Effector CD4-positive, alpha-beta T cell (primary cell): ENCODE results near the gene ACOXL.

Source experiments
- DNase-seq: peaks from one replicate; pipeline ENCODE4 v3.0.0-alpha.2; 2020

Gene ACOXL

GRCh38 chr2:110718990-110719389 lies 13.4 kb upstream of the ACOXL start:
- no peak for DNase-seq

- DNase-seq = no peak
Measured at GRCh38 chr2:110720547-110720946, 11.8 kb upstream of the ACOXL start.

GRCh38 chr2:110724820-110725219 lies 7.6 kb upstream of the ACOXL start:
- DNase-seq = no peak

- no peak for DNase-seq
Measured at GRCh38 chr2:110725370-110725769, 7.0 kb upstream of the ACOXL start.

- no peak for DNase-seq
Measured at GRCh38 chr2:110725859-110726258, 6.5 kb upstream of the ACOXL start.

GRCh38 chr2:110726285-110726684 lies 6.1 kb upstream of the ACOXL start:
- DNase-seq = no peak

GRCh38 chr2:110727923-110728322 lies 4.5 kb upstream of the ACOXL start:
- no peak for DNase-seq

GRCh38 chr2:110729106-110729505 lies 3.3 kb upstream of the ACOXL start:
- DNase-seq = no peak

GRCh38 chr2:110731064-110731463 lies 1.3 kb upstream of the ACOXL start:
- no peak for DNase-seq

- DNase-seq = no peak
Measured at GRCh38 chr2:110735366-110735765, 3.0 kb downstream of the ACOXL start.

- DNase-seq = no peak
Measured at GRCh38 chr2:110737783-110738182, 5.4 kb downstream of the ACOXL start.

- DNase-seq = no peak
Measured at GRCh38 chr2:110740747-110741349, 8.5 kb downstream of the ACOXL start.

- DNase-seq = no peak
Measured at GRCh38 chr2:110741491-110741980, 9.2 kb downstream of the ACOXL start.

- no peak for DNase-seq
Measured at GRCh38 chr2:110742412-110742811, 10.0 kb downstream of the ACOXL start.

GRCh38 chr2:110743600-110743999 lies 11.2 kb downstream of the ACOXL start:
- no peak for DNase-seq

- DNase-seq = no peak
Measured at GRCh38 chr2:110744429-110744828, 12.1 kb downstream of the ACOXL start.

- no peak for DNase-seq
Measured at GRCh38 chr2:110745048-110745447, 12.7 kb downstream of the ACOXL start.

- DNase-seq = no peak
Measured at GRCh38 chr2:110746586-110747521, 14.5 kb downstream of the ACOXL start.

GRCh38 chr2:110747522-110748488 lies 15.4 kb downstream of the ACOXL start:
- no peak for DNase-seq

GRCh38 chr2:110748489-110748867 lies 16.1 kb downstream of the ACOXL start:
- no peak for DNase-seq

- no peak for DNase-seq
Measured at GRCh38 chr2:110751642-110752041, 19.3 kb downstream of the ACOXL start.

- DNase-seq = no peak
Measured at GRCh38 chr2:110752871-110753270, 20.5 kb downstream of the ACOXL start.

GRCh38 chr2:110755491-110756078 lies 23.2 kb downstream of the ACOXL start:
- DNase-seq = no peak
